Type B pancreatic cell (in vitro differentiated cells): ENCODE measurements around the gene SPATC1L. TPM values are rescaled to one million over a fixed set of nuclear protein-coding genes. Genes with fewer than 3 reads are reported as not detected.
A peak's percentile ranks its signal among the peaks of the same experiment; 100 is the strongest.

Experiments used
- DNase-seq: peaks from one replicate; pipeline ENCODE4 v3.0.0; 2021; ENCODE audit warnings: mixed read lengths; ENCODE audit not compliant: unreplicated experiment; ENCODE audit errors: extremely low spot score
- H3K27ac Mint-ChIP-seq: 2 replicates; pipeline ENCODE4 v1.8.0; 2021; ENCODE audit warnings: mild to moderate bottlenecking, mixed read lengths
- H3K27me3 Mint-ChIP-seq: 2 replicates; pipeline ENCODE4 v1.8.0; 2021; ENCODE audit warnings: mixed read lengths
- H3K36me3 Mint-ChIP-seq: 2 replicates; pipeline ENCODE4 v1.8.0; 2021; ENCODE audit warnings: mixed read lengths
- H3K4me1 Mint-ChIP-seq: one replicate; pipeline ENCODE4 v1.8.0; 2021; ENCODE audit warnings: mixed read lengths; ENCODE audit not compliant: unreplicated experiment
- H3K4me3 Mint-ChIP-seq: 2 replicates; pipeline ENCODE4 v1.8.0; 2021; ENCODE audit warnings: mild to moderate bottlenecking, mixed read lengths
- H3K9me3 Mint-ChIP-seq: 2 replicates; pipeline ENCODE4 v1.8.0; 2021; ENCODE audit warnings: mixed read lengths
- CTCF ChIP-seq: fragments of 200-600 bp; sonication (generic); conservative IDR thresholded peaks from 2 replicates; pipeline ENCODE4 v1.5.0; 2021; ENCODE audit warnings: antibody characterized with exemption, mild to moderate bottlenecking
- total RNA-seq: library from RNA; stranded (reverse); gene quantifications from 2 replicates; pipeline ENCODE4 v1.2.1, GENCODE V29; 2021; ENCODE audit warnings: low replicate concordance

Gene SPATC1L
- total RNA-seq, 1 donor from 2014 or later: 24.7 TPM

- Mint-ChIP-seq H3K27me3 (no peaks in the 10 kb centered on the region), H3K4me3 (no peak overlapping the region), H3K9me3 (no peaks in the 10 kb centered on the region), H3K36me3 (no peaks in the 10 kb centered on the region), H3K27ac (no peak overlapping the region), H3K4me1 (peaks cover 9% of the 10 kb centered on the region)
- DNase-seq: peak; percentile 68
- TF ChIP-seq CTCF: no peak
These were observed 32.8 kb downstream of the SPATC1L start for GRCh38 chr21:46151261-46151988.

- TF ChIP-seq CTCF: no peak
- Mint-ChIP-seq H3K4me3 (no peak overlapping the region), H3K36me3 (no peaks in the 10 kb centered on the region), H3K4me1 (peaks cover 10% of the 10 kb centered on the region), H3K9me3 (no peaks in the 10 kb centered on the region), H3K27ac (no peak overlapping the region), H3K27me3 (no peaks in the 10 kb centered on the region)
- no peak for DNase-seq
These were observed 33.7 kb downstream of the SPATC1L start for GRCh38 chr21:46150491-46151121.

- no peak for DNase-seq
- TF ChIP-seq CTCF: no peak
- Mint-ChIP-seq H3K4me3 (no peak overlapping the region), H3K27ac (no peak overlapping the region), H3K36me3 (no peaks in the 10 kb centered on the region), H3K4me1 (peaks cover 10% of the 10 kb centered on the region), H3K27me3 (no peaks in the 10 kb centered on the region), H3K9me3 (no peaks in the 10 kb centered on the region)
These were observed 34.2 kb downstream of the SPATC1L start for GRCh38 chr21:46150073-46150472.

- no peak overlapping the region for H3K4me3 Mint-ChIP-seq
- no peaks in the 10 kb centered on the region for H3K9me3 Mint-ChIP-seq
- no peak for DNase-seq
- no peak overlapping the region for H3K27ac Mint-ChIP-seq
- no peaks in the 10 kb centered on the region for H3K27me3 Mint-ChIP-seq
- no peak for TF ChIP-seq CTCF
- peaks cover 10% of the 10 kb centered on the region for H3K4me1 Mint-ChIP-seq
- H3K36me3 Mint-ChIP-seq: no peaks in the 10 kb centered on the region
These were observed 34.9 kb downstream of the SPATC1L start for GRCh38 chr21:46149205-46149901.

- no peaks in the 10 kb centered on the region for H3K9me3 Mint-ChIP-seq
- TF ChIP-seq CTCF: no peak
- no peak overlapping the region for H3K27ac Mint-ChIP-seq
- DNase-seq: no peak
- no peaks in the 10 kb centered on the region for H3K36me3 Mint-ChIP-seq
- H3K4me1 Mint-ChIP-seq: peaks cover 18% of the 10 kb centered on the region
- no peak overlapping the region for H3K4me3 Mint-ChIP-seq
- H3K27me3 Mint-ChIP-seq: peaks cover 3% of the 10 kb centered on the region
These were observed 36.2 kb downstream of the SPATC1L start for GRCh38 chr21:46148106-46148505.
